ENCODE data around the gene SERPINB6.
A peak's percentile ranks its signal among the peaks of the same experiment; 100 is the strongest.
"Not testable (repeated sequence)": the region's sequence is repeated elsewhere in the genome, so short reads cannot be mapped to it uniquely, and the experiment has no call there.

SERPINB6 gene

GRCh38 chr6:2976060-2976459, 4.7 kb upstream of the SERPINB6 start:
- DNase-seq, result no peak

- DNase-seq, result no peak
These were observed 2.3 kb upstream of the SERPINB6 start for GRCh38 chr6:2973676-2974075.

- not testable (repeated sequence) for DNase-seq
These were observed 1.8 kb upstream of the SERPINB6 start for GRCh38 chr6:2973180-2973579.

GRCh38 chr6:2972685-2973084, 1.3 kb upstream of the SERPINB6 start:
- not testable (repeated sequence) for DNase-seq

GRCh38 chr6:2972219-2972487, 786 bp upstream of the SERPINB6 start:
- not testable (repeated sequence) for DNase-seq

GRCh38 chr6:2970753-2971419, 481 bp downstream of the SERPINB6 start:
- DNase-seq, result peak; percentile 69

- no peak for DNase-seq
These were observed 1.2 kb downstream of the SERPINB6 start for GRCh38 chr6:2970034-2970685.

DNA sequence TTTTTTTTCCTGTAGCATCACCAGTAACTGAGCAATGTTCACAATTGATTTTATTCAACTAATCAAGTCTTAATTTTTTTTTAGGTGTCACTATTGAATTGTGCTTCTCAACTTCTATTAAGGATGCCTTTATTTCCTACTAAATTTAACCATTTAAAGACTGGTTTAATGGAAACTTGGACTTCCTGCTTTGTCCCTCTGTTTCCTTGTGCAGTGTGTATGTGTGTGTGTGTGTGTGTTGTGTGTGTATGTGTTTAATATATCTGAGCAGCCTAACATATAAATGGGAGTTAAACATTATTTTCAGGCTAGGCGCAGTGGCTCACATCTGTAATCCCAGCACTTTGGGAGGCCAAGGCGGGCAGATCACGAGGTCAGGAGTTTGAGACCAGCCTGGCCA, 1.8 kb downstream of the SERPINB6 start:
- DNase-seq, result no peak

- no peak for DNase-seq
These were observed 2.7 kb downstream of the SERPINB6 start for GRCh38 chr6:2968600-2969135.

DNA sequence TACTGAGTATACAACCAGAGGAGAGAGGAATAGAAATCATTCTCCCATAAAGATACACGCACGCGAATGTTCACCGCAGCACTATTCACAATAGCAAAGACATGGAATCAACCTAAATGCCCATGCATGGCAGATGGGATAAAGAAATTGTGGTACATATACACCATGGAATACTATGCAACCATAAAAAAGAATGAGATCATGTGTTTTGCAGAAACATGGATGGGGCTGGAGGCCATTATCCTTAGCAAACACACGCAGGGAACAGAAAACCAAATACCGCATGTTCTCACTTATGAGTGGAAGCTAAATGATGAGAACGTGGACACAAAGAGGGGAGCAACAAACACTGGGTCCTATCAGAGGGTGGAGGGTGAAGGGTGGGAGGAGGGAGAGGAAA, 3.4 kb downstream of the SERPINB6 start:
- no peak for DNase-seq

GRCh38 chr6:2966347-2966746, 5.0 kb downstream of the SERPINB6 start:
- DNase-seq, result no peak

GRCh38 chr6:2964793-2965505, 6.4 kb downstream of the SERPINB6 start:
- no peak for DNase-seq

DNA sequence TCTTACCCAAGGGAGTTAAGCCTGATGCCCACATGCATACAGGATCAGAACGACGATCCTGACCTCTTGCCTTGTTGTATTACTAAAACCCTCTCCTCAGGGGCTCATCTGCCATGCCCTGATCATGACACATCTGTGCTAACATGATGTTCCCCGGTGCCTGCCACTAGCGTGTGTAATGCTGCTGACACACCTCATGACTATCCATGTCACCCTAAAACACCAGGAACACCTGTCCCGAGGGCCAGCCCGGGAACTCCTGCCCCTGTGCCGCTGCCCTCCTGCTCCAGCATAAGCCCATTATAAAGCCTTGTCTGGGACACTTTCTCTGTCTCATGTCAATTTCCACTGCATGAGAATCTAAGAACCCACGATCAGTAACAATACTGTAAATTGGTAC, 7.6 kb downstream of the SERPINB6 start:
- no peak for DNase-seq

- DNase-seq, result no peak
These were observed 8.7 kb downstream of the SERPINB6 start for GRCh38 chr6:2962636-2963035.

- no peak for DNase-seq
These were observed 9.4 kb downstream of the SERPINB6 start for GRCh38 chr6:2962004-2962403.

- DNase-seq, result no peak
These were observed 9.9 kb downstream of the SERPINB6 start for GRCh38 chr6:2961506-2961905.

DNA sequence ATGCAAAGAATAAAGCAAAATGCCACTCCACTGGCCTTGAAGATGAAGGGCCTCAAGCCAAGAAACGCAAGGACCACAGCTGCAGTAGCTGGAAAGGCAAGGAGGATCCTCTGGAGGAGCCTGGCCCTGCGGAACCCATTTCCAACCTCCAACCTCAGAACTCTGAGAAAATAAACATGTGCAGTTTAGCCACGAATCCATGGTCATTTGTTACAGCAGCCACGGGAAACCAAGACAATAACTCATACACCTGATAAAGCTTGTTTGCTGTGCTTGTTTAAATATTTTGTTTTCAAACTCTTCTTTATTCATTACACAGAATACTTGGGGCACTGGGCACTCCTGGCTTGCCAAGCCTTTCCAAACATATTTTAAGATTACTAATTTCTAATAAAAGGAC, 10.4 kb downstream of the SERPINB6 start:
- no peak for DNase-seq

- DNase-seq, result no peak
These were observed 11.3 kb downstream of the SERPINB6 start for GRCh38 chr6:2959909-2960719.

DNA sequence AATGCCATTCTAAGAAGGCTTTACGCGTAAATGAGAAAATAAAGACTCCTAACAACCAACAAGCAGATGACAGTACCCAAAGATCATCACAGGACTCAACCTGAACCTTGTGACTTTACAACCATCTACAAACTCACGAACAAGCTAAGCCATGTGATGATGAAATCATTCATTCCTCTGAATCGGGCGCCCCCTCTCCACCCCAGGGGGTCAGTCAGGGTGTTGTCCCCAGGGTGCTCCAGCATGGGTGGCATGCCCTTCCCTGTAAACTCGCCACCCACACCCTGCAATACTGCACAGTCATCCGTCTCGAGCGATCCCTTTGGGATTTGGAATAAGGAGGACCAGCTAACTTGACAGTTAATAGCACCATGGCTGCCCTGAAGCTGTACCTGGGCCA, 12.6 kb downstream of the SERPINB6 start:
- DNase-seq, result no peak

- peak; percentile 37 for DNase-seq
These were observed 13.0 kb downstream of the SERPINB6 start for GRCh38 chr6:2958331-2958711.

DNA sequence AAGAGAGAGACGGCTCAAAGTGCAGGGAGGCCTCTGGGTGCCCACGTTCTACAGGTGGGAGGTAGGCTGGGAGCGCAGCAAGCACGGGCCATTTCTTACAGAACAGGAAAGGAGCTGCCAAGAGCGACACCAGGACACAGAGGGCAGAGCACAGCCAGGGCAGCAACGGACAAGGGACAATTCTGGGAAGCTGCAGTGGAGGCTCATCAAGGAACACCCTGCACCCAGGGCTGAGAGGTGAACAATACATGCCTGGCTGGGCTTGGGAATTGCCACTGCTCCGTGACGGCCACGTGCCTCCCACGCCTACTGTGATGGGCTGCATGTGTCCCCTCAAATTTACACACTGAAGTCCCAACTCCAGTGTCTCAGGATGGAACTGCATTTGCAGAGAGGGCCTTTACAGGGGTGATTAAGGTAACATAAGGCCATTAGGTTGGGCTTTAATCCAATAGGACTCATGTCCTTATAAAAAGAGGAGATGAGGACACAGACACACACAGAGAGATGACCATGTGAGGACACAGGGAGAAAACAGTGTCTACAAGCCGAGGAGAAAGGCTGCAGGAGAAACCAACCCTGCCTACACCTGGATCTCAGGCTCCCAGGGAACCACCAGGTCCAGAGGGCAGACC, 13.6 kb downstream of the SERPINB6 start:
- no peak for DNase-seq

DNA sequence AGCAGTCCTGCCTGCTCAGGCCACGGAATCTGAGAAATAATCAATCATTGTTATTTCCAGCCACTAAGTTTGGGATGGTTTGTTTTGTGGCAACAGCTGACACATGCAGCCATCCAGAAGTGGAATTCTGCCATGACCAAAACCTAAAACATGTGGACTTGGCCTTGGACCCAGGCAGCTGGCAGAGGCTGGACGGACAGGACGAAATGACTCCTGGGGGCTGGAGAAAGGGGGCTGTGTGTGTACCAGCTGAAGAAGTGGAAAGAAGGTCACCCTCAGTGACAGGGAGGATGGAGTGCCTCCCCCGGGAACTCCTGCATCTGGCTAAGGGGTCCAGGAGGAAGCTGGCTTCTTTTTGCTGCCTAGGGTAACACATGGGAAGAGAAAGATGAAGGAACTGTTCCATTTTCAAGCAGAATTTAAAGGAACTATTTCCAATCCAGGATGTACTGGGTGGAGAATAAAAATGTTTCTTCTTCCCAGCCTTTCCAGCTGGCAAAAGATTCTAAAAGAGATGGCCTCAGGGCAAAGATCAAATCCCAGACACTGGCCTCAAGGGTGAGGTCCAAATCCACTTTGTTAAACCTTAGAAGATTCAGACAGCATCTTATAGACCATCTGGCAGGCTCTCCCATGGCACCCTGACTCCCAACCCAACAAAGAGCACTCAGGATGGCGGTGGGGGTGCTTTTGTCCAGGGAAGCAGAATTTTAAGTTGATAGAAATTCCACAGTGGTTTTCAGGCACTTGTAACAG, 14.3 kb downstream of the SERPINB6 start:
- DNase-seq, result no peak
